ENCODE measurements around the gene SRSF1. TPM values are rescaled to one million over a fixed set of nuclear protein-coding genes. Genes with fewer than 3 reads are reported as not detected.

The SRSF1 gene
- total RNA-seq, 3 donors from 2014 or later, result 150 to 188 (median 184) TPM

DNA sequence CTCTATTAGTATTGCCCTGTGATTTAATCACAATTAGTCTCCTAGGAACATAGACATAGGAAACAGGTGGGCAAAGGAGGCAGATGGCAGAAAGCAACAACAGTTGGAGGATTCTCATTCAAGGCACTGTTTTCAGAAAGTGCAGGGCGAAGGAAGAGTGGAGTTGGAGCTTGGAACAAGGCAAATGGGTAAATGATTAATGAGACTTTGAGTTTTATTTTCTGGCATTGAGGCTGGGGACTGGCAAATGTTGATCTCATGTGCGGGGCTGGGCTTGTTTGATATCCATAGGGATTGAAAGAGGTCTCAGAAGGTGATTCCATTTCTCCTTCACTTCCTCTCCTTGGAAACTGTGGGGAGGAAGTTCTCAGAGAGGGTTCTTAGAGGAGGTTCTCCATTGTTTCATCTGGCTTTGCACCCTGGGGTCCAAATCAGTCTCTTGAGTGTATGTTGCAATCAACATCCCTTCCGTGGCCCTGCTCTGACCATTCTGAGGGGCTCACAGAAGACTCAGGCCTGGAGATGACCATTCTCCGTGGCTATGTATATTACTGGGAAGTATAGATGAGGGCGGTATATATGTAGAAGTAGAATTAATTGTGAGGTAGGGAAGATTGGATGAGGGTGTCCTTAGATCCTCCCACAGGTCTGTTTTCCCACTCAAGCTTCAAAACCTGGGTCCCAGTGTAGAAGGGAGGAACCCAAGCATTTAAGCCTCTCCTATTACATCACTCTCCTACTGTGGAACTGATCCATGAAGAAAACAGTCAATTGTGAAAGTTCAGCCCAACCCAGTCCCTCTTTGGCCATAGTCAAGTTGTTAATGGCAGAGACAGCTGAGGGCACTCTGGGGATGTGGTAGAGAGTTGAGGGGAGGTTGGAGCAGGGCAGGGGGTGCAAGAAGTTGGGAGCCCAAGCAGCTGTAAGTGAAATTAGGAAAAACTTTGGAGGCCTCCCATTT is 36.5 kb upstream of the SRSF1 start:
- TF ChIP-seq, protein P1, sequence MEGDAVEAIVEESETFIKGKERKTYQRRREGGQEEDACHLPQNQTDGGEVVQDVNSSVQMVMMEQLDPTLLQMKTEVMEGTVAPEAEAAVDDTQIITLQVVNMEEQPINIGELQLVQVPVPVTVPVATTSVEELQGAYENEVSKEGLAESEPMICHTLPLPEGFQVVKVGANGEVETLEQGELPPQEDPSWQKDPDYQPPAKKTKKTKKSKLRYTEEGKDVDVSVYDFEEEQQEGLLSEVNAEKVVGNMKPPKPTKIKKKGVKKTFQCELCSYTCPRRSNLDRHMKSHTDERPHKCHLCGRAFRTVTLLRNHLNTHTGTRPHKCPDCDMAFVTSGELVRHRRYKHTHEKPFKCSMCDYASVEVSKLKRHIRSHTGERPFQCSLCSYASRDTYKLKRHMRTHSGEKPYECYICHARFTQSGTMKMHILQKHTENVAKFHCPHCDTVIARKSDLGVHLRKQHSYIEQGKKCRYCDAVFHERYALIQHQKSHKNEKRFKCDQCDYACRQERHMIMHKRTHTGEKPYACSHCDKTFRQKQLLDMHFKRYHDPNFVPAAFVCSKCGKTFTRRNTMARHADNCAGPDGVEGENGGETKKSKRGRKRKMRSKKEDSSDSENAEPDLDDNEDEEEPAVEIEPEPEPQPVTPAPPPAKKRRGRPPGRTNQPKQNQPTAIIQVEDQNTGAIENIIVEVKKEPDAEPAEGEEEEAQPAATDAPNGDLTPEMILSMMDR (IDR thresholded peaks at IDR 0.05), result no peak
- Histone ChIP-seq H3K4me3 (no peak overlapping the region), H3K9me3 (no peaks in the 10 kb centered on the region), H3K4me1 (ENCODE audit: low read depth) (no peaks in the 10 kb centered on the region), H3K36me3 (ENCODE audit: low read depth) (no peaks in the 10 kb centered on the region)
- DNase-seq, result no peak
- intact Hi-C loops (cut with DNase I, micrococcal nuclease), result no loop called here
- no peak for ATAC-seq

DNA sequence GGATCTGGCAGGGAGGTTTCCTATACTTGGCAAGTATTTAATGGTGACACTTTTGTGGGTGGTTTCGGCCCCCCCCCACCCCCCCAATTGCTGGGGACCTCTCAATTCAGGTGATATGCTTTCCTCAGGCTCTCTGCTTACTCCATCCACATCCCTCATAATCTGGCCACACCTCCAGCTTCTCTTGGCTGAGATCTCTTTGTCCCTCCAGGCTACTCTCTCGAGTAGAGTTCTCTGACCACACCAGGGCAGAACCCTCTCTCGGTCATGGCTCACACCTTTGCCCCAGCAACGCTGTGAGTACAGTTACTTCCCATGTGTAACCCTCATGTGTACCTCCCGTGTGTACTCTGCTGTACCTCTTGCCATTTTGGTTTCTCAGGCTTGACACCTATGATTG is 34.1 kb upstream of the SRSF1 start:
- ATAC-seq (no peak), DNase-seq (no peak)
- Histone ChIP-seq H3K4me1 (ENCODE audit: low read depth) (no peaks in the 10 kb centered on the region), H3K4me3 (no peak overlapping the region), H3K9me3 (no peaks in the 10 kb centered on the region), H3K36me3 (ENCODE audit: low read depth) (no peaks in the 10 kb centered on the region)
- TF ChIP-seq, protein P1 (IDR thresholded peaks at IDR 0.05), result no peak
- intact Hi-C loops (cut with DNase I, micrococcal nuclease), result no loop called here

DNA sequence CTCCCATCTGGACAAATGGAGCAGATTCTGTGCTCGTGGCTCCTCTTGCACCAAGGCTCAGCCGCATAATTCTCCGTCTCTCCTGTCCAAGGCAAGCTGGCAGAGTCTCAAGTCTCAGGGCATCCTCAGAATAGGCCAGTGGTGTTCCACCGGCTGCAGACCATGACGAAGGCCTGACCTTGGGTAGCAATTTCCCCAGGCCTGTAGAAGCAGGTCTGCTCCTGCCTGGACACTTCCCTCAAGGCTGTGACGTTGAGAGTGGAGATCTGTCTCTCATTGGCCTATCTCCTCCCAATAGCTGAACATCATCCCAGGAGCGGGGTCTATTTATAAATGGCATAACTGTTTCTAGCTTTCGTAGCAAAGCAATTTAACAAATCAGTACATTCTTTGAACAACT is 33.3 kb upstream of the SRSF1 start:
- ATAC-seq, result no peak
- Histone ChIP-seq H3K9me3 (no peaks in the 10 kb centered on the region), H3K36me3 (ENCODE audit: low read depth) (no peaks in the 10 kb centered on the region), H3K4me1 (ENCODE audit: low read depth) (no peaks in the 10 kb centered on the region), H3K4me3 (no peak overlapping the region)
- intact Hi-C loops (cut with DNase I, micrococcal nuclease), result no loop called here
- TF ChIP-seq, protein P1 (IDR thresholded peaks at IDR 0.05), result no peak
- no peak for DNase-seq

DNA sequence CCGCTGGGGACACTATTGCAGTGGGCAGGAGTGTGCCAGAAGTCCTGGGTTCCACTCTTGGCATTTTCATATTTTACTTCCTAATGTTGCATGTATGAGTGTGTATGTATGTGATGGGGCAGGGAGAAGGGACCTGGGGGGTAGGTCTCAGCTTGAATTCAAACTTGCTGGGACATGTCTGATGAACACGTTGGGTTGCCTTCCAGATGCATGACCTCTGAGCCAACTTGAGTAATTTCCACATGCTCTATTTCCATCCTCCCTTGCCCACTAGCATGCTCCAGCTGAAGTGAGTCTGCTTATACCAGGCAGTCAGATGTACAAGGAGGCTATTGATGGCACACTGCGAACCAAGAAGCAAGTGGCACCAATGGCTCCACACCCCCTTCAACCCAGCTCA is 32.9 kb upstream of the SRSF1 start:
- no peak for ATAC-seq
- H3K36me3 ChIP-seq (ENCODE audit: low read depth), result no peaks in the 10 kb centered on the region
- intact Hi-C loops (cut with DNase I, micrococcal nuclease), result no loop called here
- TF ChIP-seq, protein P1 (IDR thresholded peaks at IDR 0.05), result no peak
- DNase-seq, result no peak
- H3K9me3 ChIP-seq, result no peaks in the 10 kb centered on the region
- no peaks in the 10 kb centered on the region for H3K4me1 ChIP-seq (ENCODE audit: low read depth)
- no peak overlapping the region for H3K4me3 ChIP-seq

DNA sequence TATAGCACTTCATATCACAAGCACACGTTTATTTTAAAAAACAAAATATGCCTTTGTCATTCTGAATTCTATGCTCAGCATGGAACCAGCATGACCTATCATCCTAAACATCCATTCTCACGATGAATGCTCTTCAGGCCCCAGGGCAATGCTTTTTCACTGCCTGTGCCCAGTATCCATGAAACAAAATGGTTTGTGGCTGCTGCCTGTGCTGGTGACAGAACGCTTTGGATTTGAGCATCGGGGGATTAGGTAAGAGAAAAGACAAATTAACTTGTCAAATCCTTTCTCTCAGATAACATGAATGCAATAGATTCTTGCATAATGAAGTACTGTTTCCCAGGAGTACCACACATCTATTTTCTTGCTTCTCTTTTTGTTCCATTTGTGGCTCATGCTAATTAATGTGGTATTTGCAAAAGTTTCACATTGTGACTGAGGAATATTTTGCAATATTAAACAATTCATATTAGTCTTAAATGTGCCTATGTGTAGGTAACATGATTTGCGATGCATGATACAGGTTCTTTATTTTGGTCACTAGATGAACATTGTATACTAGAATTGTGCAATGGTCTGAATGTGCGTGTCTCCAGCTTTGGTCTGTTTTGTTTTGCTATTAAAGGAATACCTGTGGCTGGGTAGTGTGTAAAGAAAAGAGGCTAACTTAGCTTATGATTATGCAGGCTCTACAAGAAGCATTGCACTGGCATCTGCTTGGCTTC is 25.8 kb upstream of the SRSF1 start:
- DNase-seq (no peak), ATAC-seq (no peak)
- intact Hi-C loops (cut with DNase I, micrococcal nuclease), result no loop called here
- Histone ChIP-seq H3K4me3 (no peak overlapping the region), H3K9me3 (no peaks in the 10 kb centered on the region), H3K4me1 (ENCODE audit: low read depth) (no peaks in the 10 kb centered on the region), H3K36me3 (ENCODE audit: low read depth) (no peaks in the 10 kb centered on the region)
- TF ChIP-seq, protein P1 (IDR thresholded peaks at IDR 0.05), result no peak
